ENCODE data around the gene RBSN.

GRCh38 chr3:15089201-15089600, 9.7 kb downstream of the RBSN start:
- TF ChIP-seq CTCF (IDR thresholded peaks at IDR 0.05) (no peak), POLR2A (IDR thresholded peaks at IDR 0.05) (no peak)
